DLD1 (cell line): ENCODE data around the gene UNC5A.

ENCODE experiments used
- in situ Hi-C: cut with HindIII; loops from 2 replicates; pipeline ENCODE4 v1.10.0; 2017; ENCODE audit warnings: low sequenced_read_pairs

Gene UNC5A

DNA sequence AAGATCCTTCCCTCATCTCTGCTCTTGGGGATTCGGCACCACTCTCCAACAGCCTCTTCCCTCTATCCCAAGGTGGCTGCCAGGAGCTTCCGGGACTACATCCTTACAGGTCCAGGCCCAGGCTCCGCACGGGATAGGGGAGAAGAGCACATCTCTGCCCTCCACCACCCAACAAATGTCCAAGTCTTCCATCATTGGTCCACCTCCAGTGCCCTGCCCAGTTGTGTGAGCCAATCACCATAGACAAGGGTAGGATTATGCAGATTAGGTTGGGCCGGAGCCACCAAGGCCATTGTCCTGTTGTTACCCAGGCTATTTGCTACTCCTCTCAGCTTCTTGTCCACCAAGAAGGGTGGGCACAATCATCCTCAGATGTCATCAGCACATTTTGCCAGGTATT, 9.1 kb downstream of the UNC5A start:
- in situ Hi-C loops = no loop called here

- in situ Hi-C loops = no loop called here
Observed at GRCh38 chr5:176820937-176821336, 10.6 kb downstream of the UNC5A start.

GRCh38 chr5:176821441-176821840, 11.1 kb downstream of the UNC5A start:
- in situ Hi-C loops = no loop called here

DNA sequence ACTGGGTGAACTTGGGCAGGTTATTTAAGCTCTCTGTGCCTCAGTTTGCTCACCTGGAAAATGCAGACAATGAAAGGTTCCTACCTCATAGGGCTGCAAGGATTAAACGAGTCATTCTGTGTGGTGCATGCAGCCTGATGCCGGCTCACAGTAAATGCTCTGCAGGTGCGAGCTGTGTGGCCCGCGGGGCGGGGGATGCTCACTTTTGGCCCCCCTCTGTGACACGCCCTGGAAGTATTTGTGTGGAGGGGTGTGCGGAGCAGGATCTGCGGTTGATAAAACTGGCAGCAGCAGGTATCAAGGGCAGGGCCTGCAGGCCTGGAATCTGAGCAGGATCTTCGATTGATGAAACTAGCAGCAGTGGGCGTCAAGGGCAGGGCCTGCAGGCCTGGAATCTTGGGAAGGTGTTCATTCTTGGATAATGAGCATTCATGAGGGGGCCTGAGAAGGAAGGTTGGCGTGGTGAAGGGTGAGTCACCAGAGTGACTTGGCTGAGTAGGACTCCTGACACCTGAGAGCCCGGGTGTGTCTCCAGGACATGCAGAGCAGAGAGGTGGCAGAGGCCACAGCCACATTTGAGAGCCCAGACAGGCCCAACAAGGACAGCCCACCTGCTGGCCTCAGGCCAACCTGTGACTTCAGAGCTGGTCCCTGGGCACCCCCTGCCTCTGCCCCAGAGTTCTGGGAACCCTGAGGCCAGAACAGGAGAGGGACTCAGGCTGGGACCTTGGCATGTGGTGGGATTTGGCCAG, 11.9 kb downstream of the UNC5A start:
- in situ Hi-C loops = no loop called here

DNA sequence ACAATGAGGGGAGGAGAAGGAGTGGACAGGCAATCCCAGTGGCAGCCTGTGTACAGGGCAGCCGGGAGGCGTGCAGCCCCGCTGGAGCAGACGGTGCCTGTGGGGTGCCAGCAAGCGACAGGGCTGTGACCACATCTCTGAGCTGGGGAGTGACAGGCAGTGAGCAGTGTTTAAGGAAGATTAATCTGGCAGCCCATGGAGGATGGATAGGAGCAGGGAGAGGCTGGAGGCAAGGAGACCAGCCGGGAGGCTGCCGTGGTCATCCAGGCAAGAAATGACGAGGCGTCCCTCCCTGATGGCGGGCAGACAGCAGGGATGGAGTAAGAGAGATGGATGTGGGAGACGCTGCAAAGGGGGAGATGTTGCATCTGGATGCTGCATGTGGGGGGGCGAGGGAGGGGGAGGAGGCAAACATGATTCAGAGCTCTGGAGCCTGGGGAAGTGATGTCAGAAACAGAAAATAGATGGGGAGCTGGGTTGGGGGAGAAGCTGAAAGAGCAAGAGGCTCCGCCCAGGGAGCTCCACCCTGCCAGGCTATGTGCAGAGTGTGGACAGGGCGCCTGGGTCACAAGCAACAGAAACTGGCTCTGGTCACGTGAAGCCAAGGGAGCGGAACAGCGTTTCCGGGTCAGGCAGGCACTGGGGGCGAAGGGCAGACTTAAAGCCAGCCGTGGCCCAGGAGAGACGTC, 12.6 kb downstream of the UNC5A start:
- in situ Hi-C loops = no loop called here

GRCh38 chr5:176823869-176824412, 13.6 kb downstream of the UNC5A start:
- in situ Hi-C loops = no loop called here

DNA sequence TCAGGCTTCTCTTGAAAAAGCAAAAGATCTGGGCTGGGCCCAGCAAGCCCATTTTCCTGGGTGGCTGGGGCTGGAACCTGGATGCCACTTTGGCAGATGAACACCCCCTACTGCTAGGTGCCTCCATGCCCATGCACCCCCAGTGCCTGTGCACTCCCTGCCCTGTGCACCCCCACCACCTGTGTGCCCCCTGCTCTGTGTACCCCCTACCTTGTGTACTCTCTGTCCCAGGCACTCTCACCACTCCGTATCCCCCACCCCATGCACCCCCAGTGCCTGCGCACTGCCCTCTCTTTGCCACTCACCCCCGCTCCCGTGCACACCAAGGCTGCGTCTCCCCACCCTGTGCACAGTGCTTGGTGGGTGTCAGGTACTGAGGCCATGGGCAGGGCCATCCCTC, 14.2 kb downstream of the UNC5A start:
- in situ Hi-C loops = no loop called here

DNA sequence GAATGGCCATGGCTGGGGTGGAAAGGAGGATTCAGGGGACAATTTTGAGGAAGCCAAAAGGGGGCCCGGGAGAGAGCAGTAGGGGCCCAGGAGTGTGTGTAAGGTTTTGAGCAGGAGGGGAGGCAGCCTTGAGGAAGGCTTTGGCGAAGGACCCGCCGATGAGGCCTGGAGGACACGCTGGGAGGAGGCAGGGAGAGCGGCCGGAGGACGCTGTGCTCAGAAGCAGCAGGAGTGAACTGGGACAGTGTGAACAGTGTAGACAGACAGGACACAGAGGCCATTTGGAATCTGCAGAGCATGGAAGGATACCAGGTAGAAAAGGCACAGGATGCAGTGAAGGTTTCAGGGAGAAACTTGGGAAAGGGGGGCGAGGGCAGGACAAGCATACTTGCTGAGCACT, 14.9 kb downstream of the UNC5A start:
- in situ Hi-C loops = no loop called here

GRCh38 chr5:176825957-176826356, 15.6 kb downstream of the UNC5A start:
- in situ Hi-C loops = no loop called here

GRCh38 chr5:176827736-176828414, 17.5 kb downstream of the UNC5A start:
- in situ Hi-C loops = no loop called here

- in situ Hi-C loops = no loop called here
Observed at GRCh38 chr5:176829320-176829719, 19.0 kb downstream of the UNC5A start.

DNA sequence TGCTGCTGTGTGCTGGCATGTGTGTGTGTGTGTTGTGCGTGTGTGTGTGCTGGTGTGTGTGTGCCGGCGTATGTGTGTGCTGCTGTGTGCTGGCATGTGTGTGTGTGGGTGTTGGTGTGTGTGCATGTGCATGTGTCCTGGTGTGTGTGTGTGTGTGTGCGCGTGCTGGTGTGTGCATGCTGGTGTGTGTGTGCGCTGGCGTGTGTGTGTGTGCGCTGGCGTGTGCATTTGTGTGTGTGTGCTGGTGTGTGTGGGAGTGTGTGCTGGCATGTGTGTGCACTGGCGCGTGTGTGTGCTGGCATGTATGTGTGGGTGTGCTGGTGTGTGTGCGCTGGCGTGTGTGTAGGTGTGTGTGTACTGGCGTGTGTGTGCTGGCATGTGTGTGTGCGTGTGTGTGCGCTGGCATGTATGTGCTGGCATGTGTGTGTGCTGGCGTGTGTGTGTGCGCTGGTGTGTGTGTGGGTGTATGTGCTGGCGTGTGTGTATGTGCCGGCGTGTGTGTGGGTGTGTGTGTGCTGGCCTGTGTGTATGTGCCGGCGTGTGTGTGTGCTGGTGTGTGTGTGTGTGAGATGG, 20.1 kb downstream of the UNC5A start:
- in situ Hi-C loops = no loop called here

- in situ Hi-C loops = no loop called here
Observed at GRCh38 chr5:176830995-176831423, 20.6 kb downstream of the UNC5A start.

- in situ Hi-C loops = no loop called here
Observed at GRCh38 chr5:176831425-176831824, 21.1 kb downstream of the UNC5A start.

DNA sequence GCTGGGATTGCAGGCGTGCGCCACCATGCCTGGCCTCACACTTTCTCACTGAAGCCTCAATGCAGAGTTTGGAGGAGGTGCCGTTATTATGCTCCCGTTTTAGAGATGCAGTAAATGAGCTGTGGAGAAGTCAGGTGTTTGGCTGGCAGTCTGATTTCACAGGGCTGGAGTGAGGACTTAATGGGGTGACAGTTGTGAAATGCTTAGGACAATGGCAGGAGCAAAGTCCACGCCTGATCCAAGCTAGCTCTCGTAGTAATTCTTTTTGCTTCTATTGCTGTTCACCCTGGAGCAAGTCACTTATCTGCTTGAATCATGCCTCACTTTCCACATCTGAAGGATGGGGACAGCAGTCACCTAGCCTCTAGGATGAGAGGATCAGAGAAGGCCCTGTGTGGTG, 21.8 kb downstream of the UNC5A start:
- in situ Hi-C loops = no loop called here

DNA sequence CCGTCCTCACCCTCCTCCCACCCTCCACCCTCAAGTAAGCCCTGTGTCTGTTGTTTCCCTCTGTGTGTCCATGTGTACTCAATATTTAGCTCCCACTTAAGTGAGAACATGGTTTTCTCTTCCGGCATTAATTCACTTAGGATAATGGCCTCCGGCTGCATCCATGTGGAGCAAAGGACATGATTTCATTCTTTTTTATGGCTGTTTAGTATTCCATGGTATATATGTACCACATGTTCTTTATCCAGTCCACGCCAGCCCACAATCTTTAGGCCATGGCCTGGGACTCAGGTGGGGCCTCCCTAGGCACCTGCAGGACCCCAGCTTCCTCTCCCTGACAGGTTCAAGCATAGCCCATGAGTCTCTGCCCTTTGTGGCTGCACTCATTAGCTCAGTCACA, 22.9 kb downstream of the UNC5A start:
- in situ Hi-C loops = no loop called here

GRCh38 chr5:176835918-176836317, 25.6 kb downstream of the UNC5A start:
- in situ Hi-C loops = no loop called here

GRCh38 chr5:176836811-176837706, 26.7 kb downstream of the UNC5A start:
- in situ Hi-C loops = no loop called here

GRCh38 chr5:176837707-176838115, 27.4 kb downstream of the UNC5A start:
- in situ Hi-C loops = no loop called here

GRCh38 chr5:176843673-176844072, 33.3 kb downstream of the UNC5A start:
- in situ Hi-C loops = no loop called here
